ENCODE results near the gene AZIN2.

AZIN2 gene

DNA sequence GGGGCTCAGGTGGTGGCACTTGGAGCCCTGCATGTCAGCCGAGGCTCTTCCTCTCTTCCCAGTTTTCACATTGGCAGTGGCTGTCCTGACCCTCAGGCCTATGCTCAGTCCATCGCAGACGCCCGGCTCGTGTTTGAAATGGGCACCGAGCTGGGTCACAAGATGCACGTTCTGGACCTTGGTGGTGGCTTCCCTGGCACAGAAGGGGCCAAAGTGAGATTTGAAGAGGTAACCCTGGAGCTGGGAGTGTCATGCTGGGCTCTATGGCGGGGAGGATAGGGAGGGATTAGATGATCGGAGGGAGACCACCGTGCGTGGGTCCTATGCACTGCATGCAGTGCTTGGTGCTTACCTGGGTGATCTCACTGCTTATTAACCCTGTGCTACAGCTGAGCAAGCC, 13.5 kb downstream of the AZIN2 start:
- 87% methylated on average over 11 of the region's 11 CpGs for WGBS
- no peak overlapping the region for H3K4me2 ChIP-seq (ENCODE audit: low read length, poor library complexity, severe bottlenecking)
- no peak overlapping the region for H3K18ac ChIP-seq (ENCODE audit: low read depth in 1 of 2, low read length in 2 of 2)
- H3K14ac ChIP-seq (ENCODE audit: low read length in 2 of 2) = no peak overlapping the region
- no peak overlapping the region for H3K4me3 ChIP-seq (ENCODE audit: insufficient read depth in 1 of 2, low read depth in 1 of 2, low read length in 2 of 2)
- no peak overlapping the region for H2BK15ac ChIP-seq (ENCODE audit: low read depth, poor library complexity, severe bottlenecking)
- DNase-seq = no peak
- H3K4ac ChIP-seq (ENCODE audit: low read depth in 1 of 2, low read length in 2 of 2) = no peak overlapping the region
- no peak overlapping the region for H2BK120ac ChIP-seq (ENCODE audit: low read depth, low read length)
- H3K23ac ChIP-seq (ENCODE audit: low read length in 2 of 2) = no peak overlapping the region
- no peaks in the 10 kb centered on the region for H3K27me3 ChIP-seq (ENCODE audit: control insufficient read depth in 1 of 2, insufficient read depth in 1 of 2, low read length in 2 of 2)
- peak overlapping the region in 1 of 2 experiments; percentile 61 for H2BK12ac ChIP-seq (ENCODE audit: low read length in 2 of 2)
- no peak overlapping the region for H2AFZ ChIP-seq (ENCODE audit: low read depth, low read length)
- H3K9me3 ChIP-seq (ENCODE audit: control insufficient read depth, low read length) = no peaks in the 10 kb centered on the region
- H2BK5ac ChIP-seq (ENCODE audit: low read depth, low read length, poor library complexity, severe bottlenecking) = no peak overlapping the region
- H3K4me1 ChIP-seq (ENCODE audit: control insufficient read depth, insufficient read depth, low read depth, low read length) = peaks cover 40% of the 10 kb centered on the region
- H3K27ac ChIP-seq (ENCODE audit: low read length, poor library complexity, severe bottlenecking) = no peak overlapping the region
- H3K36me3 ChIP-seq (ENCODE audit: control insufficient read depth in 1 of 2, insufficient read depth in 2 of 2, low read depth in 1 of 2, low read length in 2 of 2) = peaks cover 21 to 26% of the 10 kb centered on the region in 2 experiments
- H4K91ac ChIP-seq (ENCODE audit: low read length) = no peak overlapping the region
- H2AK5ac ChIP-seq (ENCODE audit: low read length, severe bottlenecking) = peak overlapping the region; percentile 34
- no peak overlapping the region for H4K8ac ChIP-seq (ENCODE audit: low read length)
- H3K9ac ChIP-seq (ENCODE audit: low read length) = no peak overlapping the region
- H3K79me1 ChIP-seq (replicated peaks; ENCODE audit: low read length, poor library complexity, severe bottlenecking) = peaks cover 22% of the 10 kb centered on the region

DNA sequence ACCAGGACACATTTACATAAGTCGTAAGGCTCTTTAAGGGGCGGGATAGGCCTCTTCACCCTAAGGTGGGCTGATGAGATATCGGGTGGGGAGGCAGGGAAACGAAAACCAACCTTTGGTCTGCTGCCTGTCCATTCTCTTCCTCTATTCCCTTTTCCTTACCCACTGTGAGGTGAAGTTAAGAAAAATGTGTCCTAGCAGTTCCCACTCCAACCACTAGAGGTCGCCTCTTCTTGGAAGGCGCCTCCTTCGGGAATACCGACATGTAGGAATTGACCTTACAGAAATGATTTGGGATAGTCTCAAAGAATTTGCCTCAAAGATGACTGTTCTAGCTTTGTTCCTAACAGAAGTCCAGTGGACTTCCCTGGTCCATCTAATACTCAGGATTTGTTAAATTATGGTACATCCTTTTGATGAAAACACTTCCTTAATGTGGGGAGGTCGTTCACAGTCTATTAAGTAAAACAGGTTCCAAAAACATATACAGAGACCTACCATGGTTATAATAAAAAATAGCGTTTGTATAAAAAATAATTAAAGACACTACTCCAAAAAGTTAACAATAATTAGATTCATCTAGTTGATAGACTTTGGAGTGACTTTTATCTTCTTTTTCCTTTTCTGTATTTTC, 14.1 kb downstream of the AZIN2 start:
- WGBS = 0% methylated on average over 4 of the region's 10 CpGs
- Histone ChIP-seq H3K4ac (ENCODE audit: low read depth in 1 of 2, low read length in 2 of 2) (no peak overlapping the region), H3K14ac (ENCODE audit: low read length in 2 of 2) (no peak overlapping the region), H3K27me3 (ENCODE audit: control insufficient read depth in 1 of 2, insufficient read depth in 1 of 2, low read length in 2 of 2) (no peaks in the 10 kb centered on the region), H3K36me3 (ENCODE audit: control insufficient read depth in 1 of 2, insufficient read depth in 2 of 2, low read depth in 1 of 2, low read length in 2 of 2) (peaks cover 21 to 26% of the 10 kb centered on the region in 2 experiments), H3K9ac (ENCODE audit: low read length) (peak overlapping the region; percentile 10), H2AK5ac (ENCODE audit: low read length, severe bottlenecking) (peak overlapping the region; percentile 34), H3K4me3 (ENCODE audit: insufficient read depth in 1 of 2, low read depth in 1 of 2, low read length in 2 of 2) (no peak overlapping the region), H3K27ac (ENCODE audit: low read length, poor library complexity, severe bottlenecking) (no peak overlapping the region), H2BK12ac (ENCODE audit: low read length in 2 of 2) (peak overlapping the region in 1 of 2 experiments; percentile 61), H3K23ac (ENCODE audit: low read length in 2 of 2) (no peak overlapping the region), H2BK120ac (ENCODE audit: low read depth, low read length) (no peak overlapping the region), H2AFZ (ENCODE audit: low read depth, low read length) (no peak overlapping the region), H3K4me2 (ENCODE audit: low read length, poor library complexity, severe bottlenecking) (no peak overlapping the region), H3K9me3 (ENCODE audit: control insufficient read depth, low read length) (no peaks in the 10 kb centered on the region), H3K4me1 (ENCODE audit: control insufficient read depth, insufficient read depth, low read depth, low read length) (peaks cover 42% of the 10 kb centered on the region), H3K79me1 (replicated peaks; ENCODE audit: low read length, poor library complexity, severe bottlenecking) (peaks cover 18% of the 10 kb centered on the region), H2BK5ac (ENCODE audit: low read depth, low read length, poor library complexity, severe bottlenecking) (no peak overlapping the region), H4K91ac (ENCODE audit: low read length) (no peak overlapping the region), H4K8ac (ENCODE audit: low read length) (no peak overlapping the region), H3K18ac (ENCODE audit: low read depth in 1 of 2, low read length in 2 of 2) (no peak overlapping the region), H2BK15ac (ENCODE audit: low read depth, poor library complexity, severe bottlenecking) (no peak overlapping the region)
- DNase-seq = peak; percentile 74

- Histone ChIP-seq H3K23ac (ENCODE audit: low read length in 2 of 2) (no peak overlapping the region), H3K79me1 (replicated peaks; ENCODE audit: low read length, poor library complexity, severe bottlenecking) (peaks cover 17% of the 10 kb centered on the region), H3K9me3 (ENCODE audit: control insufficient read depth, low read length) (no peaks in the 10 kb centered on the region), H3K4me2 (ENCODE audit: low read length, poor library complexity, severe bottlenecking) (no peak overlapping the region), H3K4me3 (ENCODE audit: insufficient read depth in 1 of 2, low read depth in 1 of 2, low read length in 2 of 2) (no peak overlapping the region), H3K4ac (ENCODE audit: low read depth in 1 of 2, low read length in 2 of 2) (peak overlapping the region; percentile 17 to 57), H2BK5ac (ENCODE audit: low read depth, low read length, poor library complexity, severe bottlenecking) (peak overlapping the region; percentile 37), H3K27me3 (ENCODE audit: control insufficient read depth in 1 of 2, insufficient read depth in 1 of 2, low read length in 2 of 2) (no peaks in the 10 kb centered on the region), H3K14ac (ENCODE audit: low read length in 2 of 2) (peak overlapping the region in 1 of 2 experiments; percentile 68), H3K36me3 (ENCODE audit: control insufficient read depth in 1 of 2, insufficient read depth in 2 of 2, low read depth in 1 of 2, low read length in 2 of 2) (peaks cover 21 to 26% of the 10 kb centered on the region in 2 experiments), H4K91ac (ENCODE audit: low read length) (peak overlapping the region; percentile 77), H3K18ac (ENCODE audit: low read depth in 1 of 2, low read length in 2 of 2) (peak overlapping the region; percentile 26 to 28), H3K4me1 (ENCODE audit: control insufficient read depth, insufficient read depth, low read depth, low read length) (peaks cover 44% of the 10 kb centered on the region), H3K9ac (ENCODE audit: low read length) (peak overlapping the region; percentile 10), H4K8ac (ENCODE audit: low read length) (no peak overlapping the region), H2BK12ac (ENCODE audit: low read length in 2 of 2) (peak overlapping the region; percentile 29 to 91), H2BK15ac (ENCODE audit: low read depth, poor library complexity, severe bottlenecking) (peak overlapping the region; percentile 80), H2AFZ (ENCODE audit: low read depth, low read length) (no peak overlapping the region), H3K27ac (ENCODE audit: low read length, poor library complexity, severe bottlenecking) (no peak overlapping the region), H2AK5ac (ENCODE audit: low read length, severe bottlenecking) (peak overlapping the region; percentile 88), H2BK120ac (ENCODE audit: low read depth, low read length) (peak overlapping the region; percentile 74)
- 96% methylated on average over 7 of the region's 7 CpGs for WGBS
- DNase-seq = no peak
These were observed 15.5 kb downstream of the AZIN2 start for GRCh38 chr1:33096363-33097005.

DNA sequence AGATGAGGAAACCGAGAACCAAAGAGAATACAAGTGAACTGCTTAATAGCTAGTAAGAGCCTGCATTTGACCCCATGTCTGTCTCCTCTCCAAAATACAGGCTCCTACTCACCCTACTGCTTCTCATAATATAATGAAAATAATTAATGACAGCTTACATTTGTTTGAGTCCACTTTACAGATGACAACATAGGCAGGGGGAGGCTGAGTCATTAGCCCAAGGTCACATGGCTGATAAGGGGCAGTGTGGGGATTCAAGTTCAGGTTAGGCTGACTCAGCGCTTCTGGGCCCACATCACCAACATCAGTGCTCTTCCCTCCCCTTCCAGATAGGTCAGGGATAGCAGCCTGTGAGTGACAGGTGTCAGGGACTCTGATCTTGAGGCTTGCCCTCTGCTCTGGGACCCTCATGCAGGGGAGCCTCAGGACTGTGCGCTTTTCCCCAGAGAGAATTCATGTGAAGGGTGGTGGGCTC, 16.2 kb downstream of the AZIN2 start:
- DNase-seq = no peak
- peaks cover 17 to 31% of the 10 kb centered on the region in 2 experiments for H3K36me3 ChIP-seq (ENCODE audit: control insufficient read depth in 1 of 2, insufficient read depth in 2 of 2, low read depth in 1 of 2, low read length in 2 of 2)
- peak overlapping the region; percentile 33 for H4K8ac ChIP-seq (ENCODE audit: low read length)
- H3K18ac ChIP-seq (ENCODE audit: low read depth in 1 of 2, low read length in 2 of 2) = peak overlapping the region; percentile 15 to 97
- no peak overlapping the region for H3K23ac ChIP-seq (ENCODE audit: low read length in 2 of 2)
- H3K4ac ChIP-seq (ENCODE audit: low read depth in 1 of 2, low read length in 2 of 2) = peak overlapping the region; percentile 5 to 98
- H2BK5ac ChIP-seq (ENCODE audit: low read depth, low read length, poor library complexity, severe bottlenecking) = no peak overlapping the region
- no peak overlapping the region for H3K4me2 ChIP-seq (ENCODE audit: low read length, poor library complexity, severe bottlenecking)
- H3K4me3 ChIP-seq (ENCODE audit: insufficient read depth in 1 of 2, low read depth in 1 of 2, low read length in 2 of 2) = no peak overlapping the region
- peak overlapping the region; percentile 22 to 99 for H2BK12ac ChIP-seq (ENCODE audit: low read length in 2 of 2)
- H3K79me1 ChIP-seq (replicated peaks; ENCODE audit: low read length, poor library complexity, severe bottlenecking) = peaks cover 13% of the 10 kb centered on the region
- peak overlapping the region; percentile 34 for H2BK120ac ChIP-seq (ENCODE audit: low read depth, low read length)
- H2AFZ ChIP-seq (ENCODE audit: low read depth, low read length) = no peak overlapping the region
- peak overlapping the region; percentile 100 for H3K27ac ChIP-seq (ENCODE audit: low read length, poor library complexity, severe bottlenecking)
- peaks cover 39% of the 10 kb centered on the region for H3K4me1 ChIP-seq (ENCODE audit: control insufficient read depth, insufficient read depth, low read depth, low read length)
- WGBS = 100% methylated on average over 2 of the region's 3 CpGs
- no peaks in the 10 kb centered on the region for H3K9me3 ChIP-seq (ENCODE audit: control insufficient read depth, low read length)
- H3K9ac ChIP-seq (ENCODE audit: low read length) = no peak overlapping the region
- H3K27me3 ChIP-seq (ENCODE audit: control insufficient read depth in 1 of 2, insufficient read depth in 1 of 2, low read length in 2 of 2) = no peaks in the 10 kb centered on the region
- no peak overlapping the region for H2BK15ac ChIP-seq (ENCODE audit: low read depth, poor library complexity, severe bottlenecking)
- peak overlapping the region; percentile 100 for H4K91ac ChIP-seq (ENCODE audit: low read length)
- H3K14ac ChIP-seq (ENCODE audit: low read length in 2 of 2) = peak overlapping the region in 1 of 2 experiments; percentile 68
- H2AK5ac ChIP-seq (ENCODE audit: low read length, severe bottlenecking) = peak overlapping the region; percentile 97

Data from mesenchymal stem cell (in vitro differentiated cells and primary cell).